OCI-M2 (cell line): ENCODE data around the gene B4GALT2.

ENCODE experiments used
- DNase-seq: peaks from one replicate; lab custom pipeline; 2025; ENCODE audit not compliant: unreplicated experiment; lab: John Stamatoyannopoulos, UW

Gene B4GALT2

DNA sequence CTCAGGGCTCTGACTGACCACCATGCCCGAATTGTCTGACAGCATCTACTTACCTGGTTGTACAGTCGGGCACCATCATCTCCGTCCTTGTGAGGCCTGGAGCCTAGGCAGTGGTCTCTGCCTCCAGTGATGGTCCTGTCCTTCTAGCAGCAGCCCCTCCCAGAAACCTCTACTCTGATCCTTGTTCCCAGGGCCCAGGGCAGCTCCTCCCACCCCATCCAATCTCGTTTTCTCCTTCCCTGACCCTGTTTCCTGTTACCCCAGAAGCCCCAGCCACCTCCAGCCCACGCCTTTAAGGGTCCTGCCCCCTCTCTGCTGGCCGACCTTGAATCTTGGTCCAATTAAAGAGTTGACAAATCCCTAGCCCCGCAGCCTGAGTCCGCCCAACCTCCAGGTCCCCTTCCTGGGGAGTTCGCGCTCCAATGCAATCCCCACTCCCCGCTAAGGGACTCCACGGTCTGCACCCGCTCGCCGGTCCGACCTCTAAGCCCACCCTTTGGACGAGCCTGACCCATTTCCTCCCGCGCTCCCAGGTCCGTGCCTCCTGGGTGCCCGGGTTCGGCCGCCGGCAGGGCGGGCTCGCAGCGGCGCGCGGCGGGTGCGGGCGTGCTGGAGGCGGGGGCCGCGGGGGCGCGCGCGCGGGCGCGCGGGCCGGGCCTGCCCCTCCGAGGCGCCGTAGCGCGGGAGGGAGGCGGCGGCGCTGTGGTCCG lies at the start of gene B4GALT2:
Gene B4GALT2, plus strand, starts transcription at position 660 of the 710 bp plus-strand sequence. CDS start 1,951 bp downstream, outside the sequence.
- DNase-seq, result no peak

DNA sequence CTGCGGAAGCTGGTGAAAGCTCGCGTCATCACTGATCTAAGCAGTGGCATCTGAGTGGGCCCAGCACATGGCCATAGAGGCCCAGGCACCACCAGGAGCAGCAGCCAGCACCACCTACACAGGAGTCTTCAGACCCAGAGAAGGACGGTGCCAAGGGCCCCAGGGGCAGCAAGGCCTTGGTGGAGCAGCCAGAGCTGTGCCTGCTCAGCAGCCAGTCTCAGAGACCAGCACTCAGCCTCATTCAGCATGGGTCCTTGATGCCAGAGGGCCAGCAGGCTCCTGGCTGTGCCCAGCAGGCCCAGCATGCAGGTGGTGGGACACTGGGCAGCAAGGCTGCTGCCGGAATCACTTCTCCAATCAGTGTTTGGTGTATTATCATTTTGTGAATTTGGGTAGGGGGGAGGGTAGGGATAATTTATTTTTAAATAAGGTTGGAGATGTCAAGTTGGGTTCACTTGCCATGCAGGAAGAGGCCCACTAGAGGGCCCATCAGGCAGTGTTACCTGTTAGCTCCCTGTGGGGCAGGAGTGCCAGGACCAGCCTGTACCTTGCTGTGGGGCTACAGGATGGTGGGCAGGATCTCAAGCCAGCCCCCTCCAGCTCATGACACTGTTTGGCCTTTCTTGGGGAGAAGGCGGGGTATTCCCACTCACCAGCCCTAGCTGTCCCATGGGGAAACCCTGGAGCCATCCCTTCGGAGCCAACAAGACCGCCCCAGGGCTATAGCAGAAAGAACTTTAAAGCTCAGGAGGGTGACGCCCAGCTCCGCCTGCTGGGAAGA lies 48.7 kb upstream of the B4GALT2 start:
- DNase-seq, result no peak

GRCh38 chr1:43930949-43931275 lies 48.1 kb upstream of the B4GALT2 start:
- DNase-seq, result no peak

GRCh38 chr1:43931711-43932660 lies 47.0 kb upstream of the B4GALT2 start:
- no peak for DNase-seq

GRCh38 chr1:43932786-43933385 lies 46.1 kb upstream of the B4GALT2 start:
- no peak for DNase-seq

GRCh38 chr1:43933386-43934100 lies 45.5 kb upstream of the B4GALT2 start, which contains the start of gene ARTN:
Gene ARTN, plus strand, starts transcription at chr1:43933801. Its CDS starts 1,856 bp downstream, at chr1:43935657.
- no peak for DNase-seq

DNA sequence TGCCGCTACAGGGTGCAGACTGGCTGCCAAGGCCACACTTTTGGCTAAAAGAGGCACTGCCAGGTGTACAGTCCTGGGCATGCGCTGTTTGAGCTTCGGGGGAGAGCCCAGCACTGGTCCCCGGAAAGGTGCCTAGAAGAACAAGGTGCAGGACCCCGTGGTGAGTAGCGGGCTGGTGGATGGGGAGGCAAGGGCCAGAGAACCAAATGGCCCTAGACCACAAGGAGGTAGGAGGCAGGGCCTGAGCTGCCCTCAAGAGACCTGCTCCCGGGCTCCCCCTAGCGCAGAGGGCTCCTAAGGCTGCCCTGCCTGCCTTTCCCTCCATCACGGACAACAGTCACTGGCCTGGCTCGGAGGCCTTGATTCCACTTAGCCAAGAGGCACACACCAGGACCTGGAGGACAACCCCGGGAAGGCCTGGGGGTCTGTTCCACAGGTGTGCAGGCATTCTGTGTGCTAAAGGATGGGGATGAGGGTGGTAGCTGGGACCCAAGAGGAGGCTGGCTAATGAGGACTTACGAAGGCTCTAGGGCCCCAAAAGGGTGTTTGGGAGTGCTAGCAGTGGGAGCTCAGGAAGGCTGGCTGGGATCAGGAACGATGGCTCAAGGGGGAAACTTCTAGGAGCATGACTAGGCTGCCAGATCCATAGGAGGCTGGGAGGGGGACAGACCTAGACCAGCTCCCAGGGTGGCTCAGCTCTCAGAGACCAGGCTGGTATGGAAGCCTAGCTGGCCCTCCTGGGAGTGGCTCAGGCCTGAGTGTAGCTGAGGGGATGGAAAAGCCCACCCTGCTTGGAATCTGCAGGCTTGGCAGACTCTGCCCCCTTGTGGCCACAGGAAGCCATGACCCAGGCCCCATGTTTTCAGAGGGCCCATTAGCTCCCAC lies 44.7 kb upstream of the B4GALT2 start:
- DNase-seq, result no peak

DNA sequence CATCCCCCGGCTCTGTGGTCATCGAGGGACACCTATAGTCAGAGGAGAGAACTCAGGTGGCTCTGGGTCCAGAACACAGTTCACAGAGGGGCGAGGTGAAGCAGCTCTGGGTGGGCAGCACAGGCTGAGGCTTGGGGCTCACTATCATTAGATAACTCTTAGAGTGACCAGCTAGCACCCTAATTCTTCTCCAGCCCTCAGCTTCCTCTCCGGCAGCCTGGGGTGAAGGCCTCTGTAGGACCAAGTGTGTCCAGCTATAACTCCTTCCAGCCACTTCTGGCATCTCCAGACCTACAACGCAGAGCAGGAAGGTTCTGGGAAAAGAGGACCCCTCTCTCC lies 44.1 kb upstream of the B4GALT2 start:
- no peak for DNase-seq

DNA sequence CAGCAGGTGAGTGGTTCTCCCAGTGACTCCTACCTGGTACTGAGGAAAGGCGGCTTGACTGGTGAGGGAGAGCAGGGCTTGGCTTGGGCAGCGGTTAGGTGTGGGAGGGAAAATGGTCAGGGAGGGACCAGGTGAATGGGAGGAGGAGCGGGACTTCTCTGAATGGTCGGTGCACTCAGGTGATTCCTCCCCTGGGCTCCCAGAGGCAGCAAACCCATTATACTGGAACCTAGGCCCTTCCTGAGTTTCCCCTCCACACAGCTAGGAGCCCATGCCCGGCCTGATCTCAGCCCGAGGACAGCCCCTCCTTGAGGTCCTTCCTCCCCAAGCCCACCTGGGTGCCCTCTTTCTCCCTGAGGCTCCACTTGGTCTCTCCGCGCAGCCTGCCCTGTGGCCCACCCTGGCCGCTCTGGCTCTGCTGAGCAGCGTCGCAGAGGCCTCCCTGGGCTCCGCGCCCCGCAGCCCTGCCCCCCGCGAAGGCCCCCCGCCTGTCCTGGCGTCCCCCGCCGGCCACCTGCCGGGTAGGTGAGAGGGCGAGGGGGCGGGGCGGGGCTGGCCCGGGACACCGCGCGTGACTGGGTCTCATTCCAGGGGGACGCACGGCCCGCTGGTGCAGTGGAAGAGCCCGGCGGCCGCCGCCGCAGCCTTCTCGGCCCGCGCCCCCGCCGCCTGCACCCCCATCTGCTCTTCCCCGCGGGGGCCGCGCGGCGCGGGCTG lies 43.1 kb upstream of the B4GALT2 start:
- DNase-seq, result no peak

GRCh38 chr1:43936431-43937151 lies 42.4 kb upstream of the B4GALT2 start:
- DNase-seq, result no peak

- no peak for DNase-seq
Observed at GRCh38 chr1:43937179-43937865, 41.7 kb upstream of the B4GALT2 start.

DNA sequence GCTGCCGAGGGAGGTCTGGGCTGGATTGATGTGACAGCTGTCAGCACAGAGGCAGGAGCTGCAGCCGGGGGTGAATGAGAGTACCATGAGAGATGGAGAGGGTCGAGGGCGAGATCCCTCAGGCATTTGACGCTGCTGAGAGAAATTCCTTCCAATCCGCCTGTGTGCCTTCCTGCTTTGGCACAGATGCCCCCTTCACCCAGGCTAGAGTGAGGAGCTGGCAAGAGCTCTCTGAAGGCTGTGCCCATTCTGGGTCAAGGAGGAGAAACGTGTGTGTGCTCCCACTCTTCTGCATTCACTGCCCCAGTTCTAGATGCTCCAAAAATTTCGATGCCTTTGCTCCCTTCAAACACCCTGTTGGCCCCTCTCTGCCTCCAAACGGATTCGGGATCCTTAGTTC lies 40.6 kb upstream of the B4GALT2 start:
- DNase-seq, result no peak

GRCh38 chr1:43938892-43939587 lies 40.0 kb upstream of the B4GALT2 start:
- DNase-seq, result no peak

DNA sequence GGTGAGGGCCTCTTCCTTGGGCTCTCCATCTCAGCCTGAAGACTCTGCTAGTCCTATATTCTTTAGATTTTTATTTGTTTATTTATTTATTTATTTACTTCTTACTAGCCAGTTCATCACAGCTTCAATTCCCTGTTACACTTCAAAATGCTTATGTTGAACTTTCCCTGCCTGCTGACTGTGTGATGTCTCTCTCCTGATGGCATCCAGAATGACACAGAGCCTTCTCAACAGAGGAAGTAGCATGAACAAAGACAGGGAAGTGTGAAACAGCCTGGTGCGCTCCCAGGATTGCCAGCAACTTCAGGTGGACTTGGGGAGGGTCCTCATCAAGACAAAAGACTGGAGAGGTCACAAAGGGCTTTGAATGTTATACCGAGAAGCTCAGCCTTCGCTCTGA lies 36.6 kb upstream of the B4GALT2 start:
- DNase-seq, result no peak

- no peak for DNase-seq
Observed at GRCh38 chr1:43944860-43945259, 34.1 kb upstream of the B4GALT2 start.

DNA sequence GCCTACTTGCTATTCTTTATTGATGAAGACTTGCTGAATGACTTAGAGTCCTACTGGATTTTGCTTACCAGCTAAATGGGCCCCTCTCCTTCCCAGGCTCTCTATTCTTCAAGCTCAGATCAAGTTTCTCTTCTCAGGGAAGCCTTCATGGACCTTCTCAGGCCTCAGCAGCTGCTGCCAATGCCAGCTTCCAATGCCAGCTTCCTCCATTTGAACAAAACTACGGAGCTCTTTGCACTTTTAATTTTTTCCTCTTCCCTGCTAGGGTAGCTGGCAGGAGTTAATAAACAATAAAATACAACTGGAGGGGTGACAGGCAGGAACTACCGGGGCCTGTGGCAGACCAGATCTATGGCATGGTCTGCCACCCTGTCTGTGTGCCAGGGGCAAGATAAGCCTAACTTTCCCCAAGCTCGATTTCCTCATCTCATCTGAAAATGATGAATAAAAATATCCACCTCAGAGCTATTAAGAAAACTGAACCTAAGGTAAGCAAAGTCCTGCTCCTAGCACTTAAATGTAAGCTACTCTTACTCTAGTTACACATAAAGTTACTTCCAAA lies 33.3 kb upstream of the B4GALT2 start:
- no peak for DNase-seq
